Measurements from ENCODE around the gene SAG.

DNA sequence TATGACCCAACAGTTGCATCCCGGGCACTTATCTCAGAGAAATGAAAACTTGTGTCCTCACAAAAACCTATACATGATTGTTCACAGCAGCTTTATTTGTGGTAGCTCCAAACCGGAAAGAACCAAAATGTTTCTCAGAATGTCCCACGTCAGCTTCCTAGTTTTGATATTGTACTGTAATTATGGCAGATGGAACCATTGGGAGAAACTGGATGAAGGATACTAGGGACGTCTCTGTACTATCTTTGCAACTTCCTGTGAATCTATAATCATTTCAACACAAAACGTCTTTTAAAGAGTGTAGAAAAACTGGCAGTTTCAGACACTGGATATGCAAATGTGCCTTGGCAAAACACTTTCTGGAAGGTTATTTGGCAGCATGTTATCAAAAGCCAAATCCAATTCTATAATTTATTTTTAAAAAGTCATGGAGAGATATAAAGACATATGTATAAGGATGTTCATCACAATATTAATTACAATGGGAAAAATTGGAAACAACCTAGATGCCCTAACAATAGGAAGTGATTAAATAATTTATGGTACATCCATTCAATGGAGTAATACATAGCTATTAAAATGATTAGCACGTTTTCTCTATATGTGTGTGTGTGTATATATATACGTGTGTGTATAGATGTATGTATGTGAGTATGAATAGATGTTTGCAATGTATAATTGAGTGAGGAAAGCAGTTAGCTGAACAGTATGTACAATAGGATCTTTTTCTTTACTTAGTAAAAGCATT is 9.8 kb downstream of the SAG start:
- TF ChIP-seq ZNF133 (CRISPR knock-in tag; IDR thresholded peaks at IDR 0.05): no peak
- no peak for TF ChIP-seq SPI1 (IDR thresholded peaks at IDR 0.05; ENCODE audit: borderline replicate concordance, low read depth, low read length)
- TF ChIP-seq FIP1L1 (IDR thresholded peaks at IDR 0.05; ENCODE audit: low read depth, low read length, poor library complexity, severe bottlenecking): no peak
- no peak for TF ChIP-seq SOX6 (IDR thresholded peaks at IDR 0.05)
- no peak for TF ChIP-seq EZH2 (IDR thresholded peaks at IDR 0.05; ENCODE audit: borderline replicate concordance, low read depth, low read length)
- TF ChIP-seq, protein P1, sequence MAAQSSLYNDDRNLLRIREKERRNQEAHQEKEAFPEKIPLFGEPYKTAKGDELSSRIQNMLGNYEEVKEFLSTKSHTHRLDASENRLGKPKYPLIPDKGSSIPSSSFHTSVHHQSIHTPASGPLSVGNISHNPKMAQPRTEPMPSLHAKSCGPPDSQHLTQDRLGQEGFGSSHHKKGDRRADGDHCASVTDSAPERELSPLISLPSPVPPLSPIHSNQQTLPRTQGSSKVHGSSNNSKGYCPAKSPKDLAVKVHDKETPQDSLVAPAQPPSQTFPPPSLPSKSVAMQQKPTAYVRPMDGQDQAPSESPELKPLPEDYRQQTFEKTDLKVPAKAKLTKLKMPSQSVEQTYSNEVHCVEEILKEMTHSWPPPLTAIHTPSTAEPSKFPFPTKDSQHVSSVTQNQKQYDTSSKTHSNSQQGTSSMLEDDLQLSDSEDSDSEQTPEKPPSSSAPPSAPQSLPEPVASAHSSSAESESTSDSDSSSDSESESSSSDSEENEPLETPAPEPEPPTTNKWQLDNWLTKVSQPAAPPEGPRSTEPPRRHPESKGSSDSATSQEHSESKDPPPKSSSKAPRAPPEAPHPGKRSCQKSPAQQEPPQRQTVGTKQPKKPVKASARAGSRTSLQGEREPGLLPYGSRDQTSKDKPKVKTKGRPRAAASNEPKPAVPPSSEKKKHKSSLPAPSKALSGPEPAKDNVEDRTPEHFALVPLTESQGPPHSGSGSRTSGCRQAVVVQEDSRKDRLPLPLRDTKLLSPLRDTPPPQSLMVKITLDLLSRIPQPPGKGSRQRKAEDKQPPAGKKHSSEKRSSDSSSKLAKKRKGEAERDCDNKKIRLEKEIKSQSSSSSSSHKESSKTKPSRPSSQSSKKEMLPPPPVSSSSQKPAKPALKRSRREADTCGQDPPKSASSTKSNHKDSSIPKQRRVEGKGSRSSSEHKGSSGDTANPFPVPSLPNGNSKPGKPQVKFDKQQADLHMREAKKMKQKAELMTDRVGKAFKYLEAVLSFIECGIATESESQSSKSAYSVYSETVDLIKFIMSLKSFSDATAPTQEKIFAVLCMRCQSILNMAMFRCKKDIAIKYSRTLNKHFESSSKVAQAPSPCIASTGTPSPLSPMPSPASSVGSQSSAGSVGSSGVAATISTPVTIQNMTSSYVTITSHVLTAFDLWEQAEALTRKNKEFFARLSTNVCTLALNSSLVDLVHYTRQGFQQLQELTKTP (IDR thresholded peaks at IDR 0.05; ENCODE audit: low read depth in 1 of 2, partially characterized antibody in 2 of 2): no peak
- TF ChIP-seq ETV1 (tag; conservative IDR thresholded peaks at IDR 0.05; ENCODE audit: low read depth): no peak
- TF ChIP-seq TCF7 (IDR thresholded peaks at IDR 0.05; ENCODE audit: borderline replicate concordance): no peak
- TF ChIP-seq, protein P2, sequence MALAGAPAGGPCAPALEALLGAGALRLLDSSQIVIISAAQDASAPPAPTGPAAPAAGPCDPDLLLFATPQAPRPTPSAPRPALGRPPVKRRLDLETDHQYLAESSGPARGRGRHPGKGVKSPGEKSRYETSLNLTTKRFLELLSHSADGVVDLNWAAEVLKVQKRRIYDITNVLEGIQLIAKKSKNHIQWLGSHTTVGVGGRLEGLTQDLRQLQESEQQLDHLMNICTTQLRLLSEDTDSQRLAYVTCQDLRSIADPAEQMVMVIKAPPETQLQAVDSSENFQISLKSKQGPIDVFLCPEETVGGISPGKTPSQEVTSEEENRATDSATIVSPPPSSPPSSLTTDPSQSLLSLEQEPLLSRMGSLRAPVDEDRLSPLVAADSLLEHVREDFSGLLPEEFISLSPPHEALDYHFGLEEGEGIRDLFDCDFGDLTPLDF (CRISPR knock-in tag; IDR thresholded peaks at IDR 0.05): no peak
